ENCODE data around the gene CHCHD3.

Gene CHCHD3

GRCh38 chr7:133065301-133065700 lies 16.6 kb downstream of the CHCHD3 start:
- TF ChIP-seq CTCF (IDR thresholded peaks at IDR 0.05; ENCODE audit: low read depth, low read length) = no peak
- Histone ChIP-seq H3K27me3 (ENCODE audit: insufficient read depth, low read depth, severe bottlenecking) (no peaks in the 10 kb centered on the region), H3K9me3 (ENCODE audit: severe bottlenecking) (no peaks in the 10 kb centered on the region), H3K4me3 (ENCODE audit: low read depth, low read length) (no peak overlapping the region), H3K36me3 (peaks cover 35% of the 10 kb centered on the region), H3K27ac (no peak overlapping the region)
- DNase-seq = no peak

GRCh38 chr7:133064082-133064820 lies 17.6 kb downstream of the CHCHD3 start:
- DNase-seq = no peak
- no peaks in the 10 kb centered on the region for H3K9me3 ChIP-seq (ENCODE audit: severe bottlenecking)
- no peak for TF ChIP-seq CTCF (IDR thresholded peaks at IDR 0.05; ENCODE audit: low read depth, low read length)
- H3K36me3 ChIP-seq = peaks cover 29% of the 10 kb centered on the region
- H3K27me3 ChIP-seq (ENCODE audit: insufficient read depth, low read depth, severe bottlenecking) = no peaks in the 10 kb centered on the region
- H3K4me3 ChIP-seq (ENCODE audit: low read depth, low read length) = no peak overlapping the region
- H3K27ac ChIP-seq = no peak overlapping the region

GRCh38 chr7:133061792-133062191 lies 20.1 kb downstream of the CHCHD3 start:
- no peak for DNase-seq
- H3K27me3 ChIP-seq (ENCODE audit: insufficient read depth, low read depth, severe bottlenecking) = no peaks in the 10 kb centered on the region
- TF ChIP-seq CTCF (IDR thresholded peaks at IDR 0.05; ENCODE audit: low read depth, low read length) = no peak
- H3K4me3 ChIP-seq (ENCODE audit: low read depth, low read length) = no peak overlapping the region
- H3K9me3 ChIP-seq (ENCODE audit: severe bottlenecking) = no peaks in the 10 kb centered on the region
- no peak overlapping the region for H3K27ac ChIP-seq
- peaks cover 9% of the 10 kb centered on the region for H3K36me3 ChIP-seq

- no peak for DNase-seq
- Histone ChIP-seq H3K36me3 (peaks cover 6% of the 10 kb centered on the region; the same call in 1 of the 2 replicates), H3K27ac (no peak overlapping the region), H3K4me3 (ENCODE audit: low read depth, low read length) (no peak overlapping the region), H3K9me3 (ENCODE audit: severe bottlenecking) (no peaks in the 10 kb centered on the region), H3K27me3 (ENCODE audit: insufficient read depth, low read depth, severe bottlenecking) (no peaks in the 10 kb centered on the region)
- TF ChIP-seq CTCF (IDR thresholded peaks at IDR 0.05; ENCODE audit: low read depth, low read length) = no peak
Observed at GRCh38 chr7:133061357-133061756, 20.5 kb downstream of the CHCHD3 start.

- no peak for TF ChIP-seq CTCF (IDR thresholded peaks at IDR 0.05; ENCODE audit: low read depth, low read length)
- Histone ChIP-seq H3K4me3 (ENCODE audit: low read depth, low read length) (no peak overlapping the region), H3K27ac (no peak overlapping the region), H3K27me3 (ENCODE audit: insufficient read depth, low read depth, severe bottlenecking) (no peaks in the 10 kb centered on the region), H3K9me3 (ENCODE audit: severe bottlenecking) (no peaks in the 10 kb centered on the region), H3K36me3 (0 out of 2 replicates have a peak, but pooled peaks cover 2% of the 10 kb centered on the region)
- no peak for DNase-seq
Observed at GRCh38 chr7:133060004-133060403, 21.9 kb downstream of the CHCHD3 start.

GRCh38 chr7:133059263-133059662 lies 22.6 kb downstream of the CHCHD3 start:
- DNase-seq = no peak
- no peak for TF ChIP-seq CTCF (IDR thresholded peaks at IDR 0.05; ENCODE audit: low read depth, low read length)
- H3K27ac ChIP-seq = no peak overlapping the region
- no peak overlapping the region for H3K4me3 ChIP-seq (ENCODE audit: low read depth, low read length)
- H3K9me3 ChIP-seq (ENCODE audit: severe bottlenecking) = no peaks in the 10 kb centered on the region
- no peaks in the 10 kb centered on the region for H3K36me3 ChIP-seq
- no peaks in the 10 kb centered on the region for H3K27me3 ChIP-seq (ENCODE audit: insufficient read depth, low read depth, severe bottlenecking)
